IMR-90 (cell line): ENCODE results near the gene SLC46A3. TPM values are rescaled to one million over a fixed set of nuclear protein-coding genes. Genes with fewer than 3 reads are reported as not detected.
A peak's percentile ranks its signal among the peaks of the same experiment; 100 is the strongest.

ENCODE experiments used
- ATAC-seq: fragments of 200-7000 bp; cut with Tn5 transposase; 2 replicates; pipeline ENCODE4 v1.9.1; 2020; ENCODE audit warnings: low read depth, mild to moderate bottlenecking, moderate library complexity
- BruUV-seq: library from RNA; stranded (reverse); fragments of 400-500 nt; replicated peaks from 2 replicates; lab custom pipeline; 2021; lab: Mats Ljungman, UMichigan
- CTCF ChIA-PET: fragments of 300-600 bp; formaldehyde crosslinking; extraction: SDS; loops from one replicate; lab custom pipeline; 2021; ENCODE audit warnings: antibody characterized with exemption; lab: Yijun Ruan, JAX
- POLR2A ChIA-PET: fragments of 300-600 bp; sonication (Branson Sonifier 250); formaldehyde crosslinking; loops from one replicate; lab custom pipeline; 2022; ENCODE audit warnings: antibody characterized with exemption; ENCODE audit not compliant: unreplicated experiment; lab: Charles Lee
- DNase-seq: peaks from one replicate; pipeline ENCODE4 v3.0.0; 2013
- H2AFZ ChIP-seq: replicated peaks from 2 replicates; pipeline ENCODE3; 2013; ENCODE audit warnings: low read length, mild to moderate bottlenecking; ENCODE audit not compliant: poor library complexity
- H2AK5ac ChIP-seq: 2 replicates; pipeline ENCODE4 v1.6.1; 2013; ENCODE audit warnings: low read depth, low read length, inconsistent platforms
- H2AK9ac ChIP-seq: replicated peaks from 2 replicates; pipeline ENCODE3; 2013; ENCODE audit warnings: mild to moderate bottlenecking, low read depth, low read length, moderate library complexity; ENCODE audit not compliant: poor library complexity
- H2BK120ac ChIP-seq: 2 replicates; pipeline ENCODE4 v1.6.1; 2013; ENCODE audit warnings: low read depth, low read length, inconsistent platforms
- H2BK15ac ChIP-seq: 3 replicates; pipeline ENCODE4 v1.6.1; 2013; ENCODE audit warnings: low read depth, low read length, inconsistent platforms
- H2BK20ac ChIP-seq: 2 replicates; pipeline ENCODE4 v1.6.1; 2013; ENCODE audit warnings: low read depth, mild to moderate bottlenecking, inconsistent platforms, low read length, moderate library complexity
- H2BK5ac ChIP-seq: 2 replicates; pipeline ENCODE4 v1.6.1; 2013; ENCODE audit warnings: mild to moderate bottlenecking, low read depth, low read length, inconsistent platforms; ENCODE audit not compliant: poor library complexity, severe bottlenecking
- H3K14ac ChIP-seq: replicated peaks from 2 replicates; pipeline ENCODE4 v1.6.1; 2013; ENCODE audit warnings: low read depth, low read length, inconsistent platforms
- H3K18ac ChIP-seq: 2 replicates; pipeline ENCODE4 v1.6.1; 2013; ENCODE audit warnings: low read depth, low read length, control low read depth
- H3K23ac ChIP-seq: 2 replicates; pipeline ENCODE4 v1.6.1; 2013; ENCODE audit warnings: low read depth, low read length, inconsistent platforms
- H3K27ac ChIP-seq: 2 replicates; pipeline ENCODE4 v1.5.1; 2013; ENCODE audit warnings: mild to moderate bottlenecking, control low read depth, low read length; ENCODE audit not compliant: insufficient read depth
- H3K27me3 ChIP-seq: 2 replicates; pipeline ENCODE4 v1.6.1; 2013; ENCODE audit warnings: low read length; ENCODE audit not compliant: control insufficient read depth, insufficient read depth
- H3K36me3 ChIP-seq: 2 replicates; pipeline ENCODE4 v1.6.1; 2013; ENCODE audit warnings: low read length, mixed read lengths; ENCODE audit not compliant: control insufficient read depth, insufficient read depth
- H3K4ac ChIP-seq: 2 replicates; pipeline ENCODE4 v1.6.1; 2013; ENCODE audit warnings: low read depth, low read length, inconsistent platforms
- H3K4me1 ChIP-seq: 2 replicates; pipeline ENCODE4 v1.6.1; 2013; ENCODE audit warnings: low read length, mixed read lengths; ENCODE audit not compliant: control insufficient read depth, insufficient read depth
- H3K4me2 ChIP-seq: 2 replicates; pipeline ENCODE4 v1.6.1; 2013; ENCODE audit warnings: low read depth, mild to moderate bottlenecking, control low read depth, low read length, moderate library complexity
- H3K4me3 ChIP-seq: 2 replicates; pipeline ENCODE4 v1.5.1; 2013; ENCODE audit warnings: low read depth, mild to moderate bottlenecking, control low read depth, low read length, moderate library complexity; ENCODE audit not compliant: insufficient read depth
- H3K56ac ChIP-seq: 2 replicates; pipeline ENCODE4 v1.6.1; 2013; ENCODE audit warnings: low read length, inconsistent platforms; ENCODE audit not compliant: insufficient read depth; ENCODE audit errors: extremely low read depth
- H3K79me1 ChIP-seq, 2 experiments: 2 replicates each; pipeline ENCODE4 v1.6.1; 2013; ENCODE audit warnings: low read length in 2 of 2, inconsistent platforms in 1 of 2, low read depth in 1 of 2
- H3K9ac ChIP-seq: 2 replicates; pipeline ENCODE4 v1.6.1; 2013; ENCODE audit warnings: low read depth, low read length, control low read depth
- H3K9me1 ChIP-seq: 2 replicates; pipeline ENCODE4 v1.6.1; 2013; ENCODE audit warnings: low read length, inconsistent platforms; ENCODE audit not compliant: insufficient read depth
- H3K9me3 ChIP-seq: 2 replicates; pipeline ENCODE4 v1.6.1; 2013; ENCODE audit warnings: low read length; ENCODE audit not compliant: control insufficient read depth, insufficient read depth
- H4K20me1 ChIP-seq: 2 replicates; pipeline ENCODE4 v1.6.1; 2013; ENCODE audit warnings: low read length, inconsistent platforms; ENCODE audit not compliant: insufficient read depth
- H4K5ac ChIP-seq: 2 replicates; pipeline ENCODE4 v1.6.1; 2013; ENCODE audit warnings: mild to moderate bottlenecking, low read depth, low read length, control low read depth
- H4K8ac ChIP-seq, 2 experiments: 2 replicates each; pipeline ENCODE4 v1.6.1; 2013; ENCODE audit warnings: low read depth in 2 of 2, low read length in 2 of 2, control low read depth in 1 of 2, inconsistent platforms in 1 of 2
- H4K91ac ChIP-seq: 2 replicates; pipeline ENCODE4 v1.6.1; 2013; ENCODE audit warnings: low read depth, low read length, inconsistent platforms; ENCODE audit not compliant: insufficient read depth
- CEBPB ChIP-seq: IDR thresholded peaks from 2 replicates; pipeline ENCODE4 v1.6.1; 2012; ENCODE audit warnings: low read depth, low read length, improper control_type of control experiment
- FOS ChIP-seq: fragments of 150-350 bp; IDR thresholded peaks from 2 replicates; pipeline ENCODE4 v1.6.1; 2016; ENCODE audit warnings: low read depth, low read length
- MAZ ChIP-seq: IDR thresholded peaks from 2 replicates; pipeline ENCODE4 v1.6.1; 2012; ENCODE audit warnings: low read depth, mild to moderate bottlenecking, low read length, improper control_type of control experiment, moderate library complexity, borderline replicate concordance
- POLR2A ChIP-seq: IDR thresholded peaks from 2 replicates; pipeline ENCODE4 v1.6.1; 2012; ENCODE audit warnings: mild to moderate bottlenecking, low read depth, low read length
- RCOR1 ChIP-seq: IDR thresholded peaks from 2 replicates; pipeline ENCODE4 v1.6.1; 2012; ENCODE audit warnings: mild to moderate bottlenecking, low read length, improper control_type of control experiment; ENCODE audit not compliant: insufficient replicate concordance
- RFX5 ChIP-seq: IDR thresholded peaks from 2 replicates; pipeline ENCODE4 v1.8.0; 2012; ENCODE audit warnings: low read depth, mild to moderate bottlenecking, low read length, moderate library complexity
- SMC3 ChIP-seq: fragments of 150-350 bp; IDR thresholded peaks from 2 replicates; pipeline ENCODE4 v1.6.1; 2016; ENCODE audit warnings: low read depth, mild to moderate bottlenecking, antibody characterized with exemption, low read length, moderate library complexity
- whole genome bisulfite sequencing, 2 experiments: methylation state at CpG; one replicate each; pipeline versions ENCODE4 v1.1.5 to v1.1.7; 2013; ENCODE audit warnings: missing lambda C conversion rate in 2 of 2; ENCODE audit not compliant: insufficient read length in 1 of 2; ENCODE audit errors: extremely low coverage in 2 of 2; 5-methylcytosine and 5-hydroxymethylcytosine counted together
- dilution Hi-C: fragments of 300-500 bp; cut with HindIII; formaldehyde crosslinking; loops from one replicate; pipeline ENCODE4 v1.14.3; 2018; ENCODE audit warnings: low sequenced_read_pairs; ENCODE audit not compliant: unreplicated experiment
- in situ Hi-C: fragments of 300-500 bp; cut with MboI; formaldehyde crosslinking; loops from 3 replicates; pipeline ENCODE4 v1.14.3; 2019; ENCODE audit warnings: low sequenced_read_pairs, inconsistent platforms, mixed read lengths
- intact Hi-C: fragments of 100-400 bp; cut with micrococcal nuclease; formaldehyde crosslinking; loops from 2 replicates; pipeline ENCODE4 v1.10.0; 2022
- polyA plus RNA-seq, 3 experiments: library from polyadenylated mRNA; depleted of rRNA; stranded (reverse); fragments of >200 nt; gene quantifications; 2 replicates each; pipeline ENCODE4 v1.2.3, GENCODE V29; 2012; ENCODE audit warnings: low replicate concordance in 1 of 3
- total RNA-seq: library from RNA; depleted of rRNA; stranded (reverse); fragments of >200 nt; gene quantifications from 2 replicates; pipeline ENCODE4 v1.2.3, GENCODE V29; 2012
- TF ChIP-seq, protein P1 (sequence below): fragments of 150-350 bp; IDR thresholded peaks from 2 replicates; pipeline ENCODE4 v1.6.1; 2016; ENCODE audit warnings: low read depth, mild to moderate bottlenecking, low read length, moderate library complexity, borderline replicate concordance
- TF ChIP-seq, protein P2 (sequence below): conservative IDR thresholded peaks from 2 replicates; pipeline ENCODE4 v1.5.1; 2012; ENCODE audit warnings: mild to moderate bottlenecking, low read depth, low read length, improper control_type of control experiment
- TF ChIP-seq, protein P3 (sequence below): fragments of 150-350 bp; IDR thresholded peaks from 2 replicates; pipeline ENCODE4 v1.6.1; 2017; ENCODE audit warnings: mild to moderate bottlenecking, antibody characterized with exemption, low read length, low read depth

The SLC46A3 gene
- total and polyA plus RNA-seq, 2 of the 4 experiments (the other 2 are of a cell fraction), result 0.54 to 0.89 TPM

DNA sequence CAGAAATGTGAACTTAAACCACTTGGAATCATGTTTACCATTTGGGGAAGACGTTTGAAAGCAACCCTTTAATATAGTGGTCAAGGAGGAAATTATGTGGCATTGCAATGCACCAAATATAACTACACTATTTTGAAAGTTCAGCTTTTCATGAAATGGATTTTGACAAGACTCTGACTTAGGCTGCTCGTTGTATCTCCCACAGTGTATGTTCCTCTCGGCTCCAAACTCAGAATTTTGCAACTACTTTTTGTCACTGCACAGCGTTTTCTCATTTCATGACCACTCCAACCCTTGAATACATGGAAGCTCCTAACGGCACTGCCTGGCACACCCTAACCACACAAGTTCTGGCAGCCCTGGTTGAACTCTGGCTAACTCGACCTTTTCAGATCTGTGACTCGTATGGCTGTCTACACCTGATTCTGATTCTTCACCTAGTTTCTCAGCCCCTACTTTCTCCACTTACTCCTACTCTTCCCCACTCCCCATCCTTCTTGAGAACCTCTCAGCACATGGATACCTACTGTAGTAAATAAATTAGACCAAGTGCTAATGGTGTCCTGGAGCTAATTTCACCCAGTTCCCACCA is 66.9 kb downstream of the SLC46A3 start (continued):
- TF ChIP-seq, protein P1, sequence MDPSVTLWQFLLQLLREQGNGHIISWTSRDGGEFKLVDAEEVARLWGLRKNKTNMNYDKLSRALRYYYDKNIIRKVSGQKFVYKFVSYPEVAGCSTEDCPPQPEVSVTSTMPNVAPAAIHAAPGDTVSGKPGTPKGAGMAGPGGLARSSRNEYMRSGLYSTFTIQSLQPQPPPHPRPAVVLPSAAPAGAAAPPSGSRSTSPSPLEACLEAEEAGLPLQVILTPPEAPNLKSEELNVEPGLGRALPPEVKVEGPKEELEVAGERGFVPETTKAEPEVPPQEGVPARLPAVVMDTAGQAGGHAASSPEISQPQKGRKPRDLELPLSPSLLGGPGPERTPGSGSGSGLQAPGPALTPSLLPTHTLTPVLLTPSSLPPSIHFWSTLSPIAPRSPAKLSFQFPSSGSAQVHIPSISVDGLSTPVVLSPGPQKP, result no peak

DNA sequence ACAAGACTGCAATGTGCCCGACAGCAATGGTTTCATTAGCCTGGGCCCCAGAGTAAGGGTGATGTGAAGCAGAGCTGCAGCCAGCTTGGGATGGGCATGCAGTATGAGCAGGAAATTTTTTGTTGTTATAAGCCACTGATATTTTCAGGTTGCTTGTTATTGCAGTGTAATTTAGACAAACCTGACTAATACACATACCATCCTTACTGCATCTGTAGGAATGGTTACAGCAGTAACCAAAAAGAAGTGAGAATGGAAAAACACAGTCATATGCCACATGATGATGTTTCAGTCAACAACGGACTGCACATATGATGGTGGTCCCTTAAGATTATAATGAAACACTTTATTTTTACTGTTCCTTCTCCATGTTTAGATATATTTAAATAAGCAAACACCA is 68.5 kb downstream of the SLC46A3 start:
- Histone ChIP-seq H3K14ac (no peak overlapping the region; the same call in 1 of the 2 replicates), H3K9ac (no peak overlapping the region), H3K27ac (no peak overlapping the region), H3K79me1 (peaks cover 10 to 42% of the 10 kb centered on the region in 2 experiments), H3K23ac (no peak overlapping the region; the same call in 1 of the 2 replicates), H2BK15ac (peak overlapping the region; percentile 19; the same call in 1 of the 3 replicates), H3K4ac (peak overlapping the region; percentile 8; the same call in 1 of the 2 replicates), H3K36me3 (no peaks in the 10 kb centered on the region), H3K4me1 (peaks cover 10% of the 10 kb centered on the region), H4K5ac (no peak overlapping the region), H3K56ac (no peak overlapping the region), H4K20me1 (peaks cover 5% of the 10 kb centered on the region; the same call in 1 of the 2 replicates), H2AFZ (peak overlapping the region; percentile 0), H2AK9ac (peak overlapping the region; percentile 3), H3K9me1 (peaks cover 12% of the 10 kb centered on the region), H2BK120ac (no peak overlapping the region), H3K4me3 (no peak overlapping the region), H2AK5ac (peak overlapping the region; percentile 43; the same call in 1 of the 2 replicates), H3K9me3 (no peaks in the 10 kb centered on the region), H3K4me2 (no peak overlapping the region; the same call in 1 of the 2 replicates), H4K91ac (no peak overlapping the region), H4K8ac (no peak overlapping the region), H3K27me3 (no peaks in the 10 kb centered on the region), H3K18ac (no peak overlapping the region), H2BK5ac (peak overlapping the region; percentile 2), H2BK20ac (no peak overlapping the region)
- ATAC-seq (peak; percentile 89), DNase-seq (peak; percentile 85)
- no CpG with 5 or more reads among the region's 2 CpGs for WGBS, 2 experiments
- dilution Hi-C loops, result no loop called here
- intact Hi-C loops, result loop anchor here (5.0 to 10.0 kb wide), 3 partner anchors 93 to 605 kb away; no protein-coding TSS in a partner anchor
- in situ Hi-C loops, result no loop called here
- peak; percentile 61; the same call in 1 of the 2 replicates for TF ChIP-seq CEBPB
- TF ChIP-seq, protein P2, sequence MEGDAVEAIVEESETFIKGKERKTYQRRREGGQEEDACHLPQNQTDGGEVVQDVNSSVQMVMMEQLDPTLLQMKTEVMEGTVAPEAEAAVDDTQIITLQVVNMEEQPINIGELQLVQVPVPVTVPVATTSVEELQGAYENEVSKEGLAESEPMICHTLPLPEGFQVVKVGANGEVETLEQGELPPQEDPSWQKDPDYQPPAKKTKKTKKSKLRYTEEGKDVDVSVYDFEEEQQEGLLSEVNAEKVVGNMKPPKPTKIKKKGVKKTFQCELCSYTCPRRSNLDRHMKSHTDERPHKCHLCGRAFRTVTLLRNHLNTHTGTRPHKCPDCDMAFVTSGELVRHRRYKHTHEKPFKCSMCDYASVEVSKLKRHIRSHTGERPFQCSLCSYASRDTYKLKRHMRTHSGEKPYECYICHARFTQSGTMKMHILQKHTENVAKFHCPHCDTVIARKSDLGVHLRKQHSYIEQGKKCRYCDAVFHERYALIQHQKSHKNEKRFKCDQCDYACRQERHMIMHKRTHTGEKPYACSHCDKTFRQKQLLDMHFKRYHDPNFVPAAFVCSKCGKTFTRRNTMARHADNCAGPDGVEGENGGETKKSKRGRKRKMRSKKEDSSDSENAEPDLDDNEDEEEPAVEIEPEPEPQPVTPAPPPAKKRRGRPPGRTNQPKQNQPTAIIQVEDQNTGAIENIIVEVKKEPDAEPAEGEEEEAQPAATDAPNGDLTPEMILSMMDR, result no peak
- no peak for TF ChIP-seq MAZ
- no peak for TF ChIP-seq RFX5
- no peak for TF ChIP-seq POLR2A
- TF ChIP-seq, protein P3, sequence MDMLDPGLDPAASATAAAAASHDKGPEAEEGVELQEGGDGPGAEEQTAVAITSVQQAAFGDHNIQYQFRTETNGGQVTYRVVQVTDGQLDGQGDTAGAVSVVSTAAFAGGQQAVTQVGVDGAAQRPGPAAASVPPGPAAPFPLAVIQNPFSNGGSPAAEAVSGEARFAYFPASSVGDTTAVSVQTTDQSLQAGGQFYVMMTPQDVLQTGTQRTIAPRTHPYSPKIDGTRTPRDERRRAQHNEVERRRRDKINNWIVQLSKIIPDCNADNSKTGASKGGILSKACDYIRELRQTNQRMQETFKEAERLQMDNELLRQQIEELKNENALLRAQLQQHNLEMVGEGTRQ, result peak; percentile 40; the same call in 1 of the 2 replicates
- no peak for TF ChIP-seq SMC3
- TF ChIP-seq, protein P1, result no peak
- TF ChIP-seq RCOR1, result no peak
- TF ChIP-seq FOS, result peak; percentile 32; the same call in 1 of the 2 replicates
- ChIA-PET POLR2A (no interaction called here), CTCF (no interaction called here)
- no TSS peak for BruUV-seq
